Liver (tissue), 9 donors: ENCODE results near the gene PCBP4. TPM values are rescaled to one million over a fixed set of nuclear protein-coding genes. Genes with fewer than 3 reads are reported as not detected.

Source experiments
- DNase-seq: peaks from one replicate; pipeline ENCODE4 v3.0.0-alpha.2; 2017; ENCODE audit warnings: low spot score
- H3K27ac ChIP-seq, 2 donors: one replicate each; pipeline ENCODE4 v1.7.0; 2013; ENCODE audit warnings: inconsistent platforms in 2 of 2, low read length in 2 of 2, control low read depth in 1 of 2, low read depth in 1 of 2, mild to moderate bottlenecking in 1 of 2
- H3K27me3 ChIP-seq, 4 donors: one replicate each; pipeline versions ENCODE4 v1.6.1 to v1.7.0; 2013; ENCODE audit warnings: low read length in 3 of 4, inconsistent platforms in 1 of 4, mild to moderate bottlenecking in 1 of 4, moderate library complexity in 1 of 4; ENCODE audit not compliant: control insufficient read depth in 4 of 4, insufficient read depth in 4 of 4
- H3K36me3 ChIP-seq, 4 donors: one replicate each; pipeline versions ENCODE4 v1.6.1 to v1.7.0; 2013; ENCODE audit warnings: low read length in 3 of 4, mild to moderate bottlenecking in 3 of 4, low read depth in 1 of 4, moderate library complexity in 1 of 4; ENCODE audit not compliant: control insufficient read depth in 4 of 4, insufficient read depth in 3 of 4
- H3K4me1 ChIP-seq, 4 donors: one replicate each; pipeline versions ENCODE4 v1.6.1 to v1.7.0; 2013; ENCODE audit warnings: low read length in 3 of 4, mild to moderate bottlenecking in 3 of 4, moderate library complexity in 1 of 4; ENCODE audit not compliant: control insufficient read depth in 4 of 4, insufficient read depth in 4 of 4
- H3K4me3 ChIP-seq, 3 donors: one replicate each; pipeline versions ENCODE4 v1.6.1 to v1.7.0; 2013; ENCODE audit warnings: low read length in 3 of 3, control low read depth in 1 of 3, low read depth in 1 of 3, mild to moderate bottlenecking in 1 of 3
- H3K9ac ChIP-seq, 2 donors: one replicate each; pipeline ENCODE4 v1.7.0; 2013; ENCODE audit warnings: low read length in 2 of 2, mild to moderate bottlenecking in 2 of 2, moderate library complexity in 2 of 2, control low read depth in 1 of 2, low read depth in 1 of 2
- H3K9me3 ChIP-seq, 4 donors: one replicate each; pipeline versions ENCODE4 v1.6.1 to v1.7.0; 2013; ENCODE audit warnings: low read length in 3 of 4; ENCODE audit not compliant: control insufficient read depth in 4 of 4
- ATF3 ChIP-seq: IDR thresholded peaks from 2 replicates; pipeline ENCODE4 v1.6.1; 2016; ENCODE audit warnings: antibody characterized with exemption
- CTCF ChIP-seq: fragments of 150-350 bp; IDR thresholded peaks from 2 replicates; pipeline ENCODE4 v1.5.1; 2017; ENCODE audit warnings: improper control_type of control experiment, low read depth, low read length; ENCODE audit not compliant: missing input control
- EGR1 ChIP-seq, 2 donors: IDR thresholded peaks; 2 replicates each; pipeline ENCODE4 v1.6.1; 2016 to 2018; ENCODE audit warnings: antibody characterized with exemption in 2 of 2, low read depth in 2 of 2
- FOXA1 ChIP-seq: IDR thresholded peaks from 2 replicates; pipeline ENCODE4 v1.6.1; 2016; ENCODE audit warnings: antibody characterized with exemption
- FOXA2 ChIP-seq: IDR thresholded peaks from 2 replicates; pipeline ENCODE4 v1.6.1; 2016; ENCODE audit warnings: antibody characterized with exemption
- GABPA ChIP-seq, 2 donors: IDR thresholded peaks in 1 of 2; conservative IDR thresholded peaks in 1 of 2; 2 replicates each; pipeline ENCODE4 v1.6.1; 2016; ENCODE audit warnings: antibody characterized with exemption in 2 of 2, mild to moderate bottlenecking in 1 of 2, moderate library complexity in 1 of 2
- HNF4A ChIP-seq, 2 donors: conservative IDR thresholded peaks; 2 replicates each; pipeline ENCODE4 v1.6.1; 2016; ENCODE audit warnings: antibody characterized with exemption in 2 of 2, mild to moderate bottlenecking in 2 of 2
- HNF4G ChIP-seq: IDR thresholded peaks from 2 replicates; pipeline ENCODE4 v1.6.1; 2016; ENCODE audit warnings: antibody characterized with exemption
- JUND ChIP-seq, 2 donors: IDR thresholded peaks; 2 replicates each; pipeline ENCODE4 v1.6.1; 2016; ENCODE audit warnings: antibody characterized with exemption in 2 of 2
- MAX ChIP-seq: IDR thresholded peaks from 2 replicates; pipeline ENCODE4 v1.6.1; 2016; ENCODE audit warnings: antibody characterized with exemption
- RAD21 ChIP-seq, 2 donors: IDR thresholded peaks; 2 replicates each; pipeline ENCODE4 v1.6.1; 2016; ENCODE audit warnings: antibody characterized with exemption in 2 of 2, mild to moderate bottlenecking in 2 of 2
- REST ChIP-seq: IDR thresholded peaks from 2 replicates; pipeline ENCODE4 v1.6.1; 2016; ENCODE audit warnings: antibody characterized with exemption, mild to moderate bottlenecking
- RXRA ChIP-seq, 2 donors: IDR thresholded peaks; 2 replicates each; pipeline ENCODE4 v1.6.1; 2017 to 2018; ENCODE audit warnings: antibody characterized with exemption in 2 of 2, mild to moderate bottlenecking in 1 of 2
- SP1 ChIP-seq: IDR thresholded peaks from 2 replicates; pipeline ENCODE4 v1.6.1; 2018; ENCODE audit warnings: antibody characterized with exemption, mild to moderate bottlenecking
- TAF1 ChIP-seq: conservative IDR thresholded peaks from 2 replicates; pipeline ENCODE4 v1.6.1; 2016; ENCODE audit warnings: antibody characterized with exemption, mild to moderate bottlenecking
- YY1 ChIP-seq: IDR thresholded peaks from 2 replicates; pipeline ENCODE4 v1.6.1; 2016; ENCODE audit warnings: antibody characterized with exemption, mild to moderate bottlenecking
- ZBTB33 ChIP-seq: IDR thresholded peaks from 2 replicates; pipeline ENCODE4 v1.6.1; 2016; ENCODE audit warnings: antibody characterized with exemption
- WGBS: extraction: QIAGEN DNeasy Blood & Tissue Kit; methylation state at CpG from one replicate; pipeline ENCODE4 v1.1.7; 2013; 5-methylcytosine and 5-hydroxymethylcytosine counted together
- polyA plus RNA-seq, 2 donors: library from polyadenylated mRNA; stranded (reverse) in 1 of 2; unstranded in 1 of 2; fragments of 200-250 nt in 1 of 2; fragments of >200 nt in 1 of 2; fragmentation: Nextera tagmentation in 1 of 2; extraction: Ambion mirVana in 1 of 2; gene quantifications; one replicate each; pipeline versions ENCODE4 v1.2.1 to v1.2.3, GENCODE V29; 2013 to 2015
- total RNA-seq, 2 donors: library from RNA; depleted of rRNA; stranded (reverse); fragments of >200 nt; gene quantifications; one replicate each; pipeline ENCODE4 v1.2.3, GENCODE V29; 2014
- donor health status: healthy.
- donor health status: healthy.
- donor health status: healthy.
- donor health status: healthy.
- donor health status: healthy.

The PCBP4 gene
- total and polyA plus RNA-seq, 4 donors = 2.7 to 7.9 (median 4.5) TPM

GRCh38 chr3:51943451-51944391, 23.5 kb downstream of the PCBP4 start:
- Histone ChIP-seq H3K27me3 (no peaks in the 10 kb centered on the region), H3K9ac (no peak overlapping the region), H3K36me3 (peaks cover 0 to 23% (median 14%) of the 10 kb centered on the region in 4 donors), H3K9me3 (no peaks in the 10 kb centered on the region), H3K4me1 (peaks cover 10 to 31% (median 23%) of the 10 kb centered on the region in 4 donors), H3K4me3 (peak overlapping the region in 1 of 3 donors; percentile 67), H3K27ac (peak overlapping the region; percentile 84 to 88)
- 96% methylated on average over 21 of the region's 21 CpGs for WGBS
- TF ChIP-seq ZBTB33 (no peak), FOXA1 (no peak), HNF4G (no peak), JUND (IDR thresholded peaks at IDR 0.05) (no peak), RXRA (IDR thresholded peaks at IDR 0.05) (no peak), CTCF (no peak), ATF3 (no peak), TAF1 (no peak), RAD21 (IDR thresholded peaks at IDR 0.05) (no peak), EGR1 (IDR thresholded peaks at IDR 0.05; ENCODE audit: low read depth in 2 of 2) (no peak), YY1 (no peak), SP1 (no peak), HNF4A (conservative IDR thresholded peaks at IDR 0.05) (no peak), MAX (no peak), GABPA (IDR thresholded peaks at IDR 0.05 in 1 of 2, conservative IDR thresholded peaks at IDR 0.05 in 1 of 2) (no peak), FOXA2 (no peak), REST (no peak)
- DNase-seq = no peak
